Transverse colon (tissue), 3 donors: ENCODE results near the gene AGTRAP.

Experiments used
- EP300 ChIP-seq: sonication (generic); formaldehyde crosslinking; IDR thresholded peaks from one replicate; pipeline ENCODE4 v1.6.1; 2017; ENCODE audit warnings: antibody characterized with exemption, low read depth
- POLR2A ChIP-seq: fragments of 450-650 bp; IDR thresholded peaks from one replicate; pipeline ENCODE4 v1.6.1; 2016; ENCODE audit warnings: antibody characterized with exemption, mild to moderate bottlenecking, moderate library complexity
- TF ChIP-seq, protein P1 (sequence below), 5 experiments: fragments of 200-600 bp in 3 of 5; fragments of 450-650 bp in 2 of 5; sonication (generic) in 3 of 5; IDR thresholded peaks; 1 replicate in 2 of 5; 2 replicates in 3 of 5; pipeline ENCODE4 v1.5.1; 2016 to 2017; ENCODE audit warnings: antibody characterized with exemption in 5 of 5, inconsistent platforms in 3 of 5, mild to moderate bottlenecking in 2 of 5, moderate library complexity in 1 of 5

DNA sequence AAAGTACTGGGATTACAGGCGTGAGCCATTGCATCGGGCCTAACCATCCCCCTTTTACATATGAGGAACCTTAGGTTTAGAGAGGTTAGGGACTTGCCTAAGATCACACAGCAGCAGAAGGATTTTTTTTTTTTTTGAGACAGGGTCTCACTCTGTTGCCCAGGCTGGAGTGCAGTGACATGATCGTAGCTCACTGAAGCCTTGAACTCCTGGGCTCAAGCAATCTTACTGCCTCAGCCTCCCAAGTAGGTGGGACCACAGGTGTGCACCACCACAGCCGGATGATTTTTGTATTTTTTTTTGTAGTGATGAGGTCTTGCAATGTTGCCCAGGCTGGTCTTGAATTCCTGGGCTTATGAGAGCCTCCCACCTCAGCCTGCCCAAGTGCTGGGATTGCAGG lies 23.9 kb downstream of the AGTRAP start:
- TF ChIP-seq, protein P1, sequence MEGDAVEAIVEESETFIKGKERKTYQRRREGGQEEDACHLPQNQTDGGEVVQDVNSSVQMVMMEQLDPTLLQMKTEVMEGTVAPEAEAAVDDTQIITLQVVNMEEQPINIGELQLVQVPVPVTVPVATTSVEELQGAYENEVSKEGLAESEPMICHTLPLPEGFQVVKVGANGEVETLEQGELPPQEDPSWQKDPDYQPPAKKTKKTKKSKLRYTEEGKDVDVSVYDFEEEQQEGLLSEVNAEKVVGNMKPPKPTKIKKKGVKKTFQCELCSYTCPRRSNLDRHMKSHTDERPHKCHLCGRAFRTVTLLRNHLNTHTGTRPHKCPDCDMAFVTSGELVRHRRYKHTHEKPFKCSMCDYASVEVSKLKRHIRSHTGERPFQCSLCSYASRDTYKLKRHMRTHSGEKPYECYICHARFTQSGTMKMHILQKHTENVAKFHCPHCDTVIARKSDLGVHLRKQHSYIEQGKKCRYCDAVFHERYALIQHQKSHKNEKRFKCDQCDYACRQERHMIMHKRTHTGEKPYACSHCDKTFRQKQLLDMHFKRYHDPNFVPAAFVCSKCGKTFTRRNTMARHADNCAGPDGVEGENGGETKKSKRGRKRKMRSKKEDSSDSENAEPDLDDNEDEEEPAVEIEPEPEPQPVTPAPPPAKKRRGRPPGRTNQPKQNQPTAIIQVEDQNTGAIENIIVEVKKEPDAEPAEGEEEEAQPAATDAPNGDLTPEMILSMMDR (IDR thresholded peaks at IDR 0.05), result no peak
- no peak for TF ChIP-seq EP300
- TF ChIP-seq POLR2A, result no peak
